GM12878 (cell line): ENCODE measurements around the gene LSMEM2. TPM values are rescaled to one million over a fixed set of nuclear protein-coding genes. Genes with fewer than 3 reads are reported as not detected.
A peak's percentile ranks its signal among the peaks of the same experiment; 100 is the strongest.

ENCODE experiments used
- ATAC-seq: fragments of 200-7000 bp; cut with Tn5 transposase; 3 replicates; pipeline ENCODE4 v1.9.1; 2020; ENCODE audit warnings: mild to moderate bottlenecking, moderate library complexity
- BruUV-seq: library from RNA; stranded (reverse); fragments of 400-500 nt; replicated peaks from 2 replicates; lab custom pipeline; 2021; lab: Mats Ljungman, UMichigan
- CTCF ChIA-PET: fragments of 300-600 bp; sonication (Branson Sonifier 250); formaldehyde crosslinking; extraction: SDS; loops from one replicate; lab custom pipeline; 2021; ENCODE audit warnings: inconsistent platforms; lab: Yijun Ruan, JAX
- POLR2A ChIA-PET: fragments of 350-600 bp; formaldehyde crosslinking; extraction: SDS; loops from one replicate; lab custom pipeline; 2021; ENCODE audit warnings: inconsistent platforms; lab: Charles Lee
- RAD21 ChIA-PET: fragments of 300-600 bp; sonication (Branson Sonifier 250); formaldehyde crosslinking; loops from one replicate; lab custom pipeline; 2023; ENCODE audit warnings: antibody characterized with exemption; ENCODE audit not compliant: unreplicated experiment; lab: Charles Lee
- SMC1A ChIA-PET: fragments of 300-600 bp; sonication (Branson Sonifier 250); formaldehyde crosslinking; loops from one replicate; lab custom pipeline; 2023; ENCODE audit not compliant: unreplicated experiment, uncharacterized antibody; lab: Charles Lee
- DNase-seq: peaks from one replicate; pipeline ENCODE4 v3.0.0-alpha.2; 2011; ENCODE audit warnings: low read depth, low spot score
- FAIRE-seq: peaks from 3 replicates; lab custom pipeline; 2011; peaks lifted over from hg19 to GRCh38; lab: Jason Lieb, UNC
- H2AFZ ChIP-seq: 2 replicates; pipeline ENCODE4 v1.6.0; 2011; ENCODE audit warnings: low read depth, low read length, control low read depth; ENCODE audit not compliant: control insufficient read depth
- H3K27ac ChIP-seq: 2 replicates; pipeline ENCODE4 v1.5.1; 2011; ENCODE audit warnings: control low read depth; ENCODE audit not compliant: control insufficient read depth, insufficient read depth
- H3K27me3 ChIP-seq, 2 experiments: replicated peaks in 1 of 2; 2 replicates each; pipeline versions ENCODE4 v1.6.0 to v1.6.1; 2011; ENCODE audit warnings: low read length in 1 of 2; ENCODE audit not compliant: control insufficient read depth in 2 of 2, insufficient read depth in 2 of 2
- H3K36me3 ChIP-seq, 2 experiments: 2 replicates each; pipeline ENCODE4 v1.5.1; 2011; ENCODE audit warnings: low read length in 1 of 2; ENCODE audit not compliant: control insufficient read depth in 2 of 2, insufficient read depth in 2 of 2
- H3K4me1 ChIP-seq: 2 replicates; pipeline ENCODE4 v1.6.1; 2011; ENCODE audit warnings: mild to moderate bottlenecking, low read length, moderate library complexity, mixed read lengths; ENCODE audit not compliant: control insufficient read depth, insufficient read depth
- H3K4me2 ChIP-seq: 2 replicates; pipeline ENCODE4 v1.6.0; 2011; ENCODE audit warnings: control low read depth; ENCODE audit not compliant: control insufficient read depth, insufficient read depth
- H3K4me3 ChIP-seq: fragments of 200-600 bp; sonication (generic); 2 replicates; pipeline ENCODE4 v1.5.1; 2016
- H3K79me2 ChIP-seq: 2 replicates; pipeline ENCODE4 v1.6.0; 2011; ENCODE audit warnings: low read length; ENCODE audit not compliant: control insufficient read depth, insufficient read depth
- H3K9ac ChIP-seq: 2 replicates; pipeline ENCODE4 v1.8.0; 2011; ENCODE audit warnings: low read length, control low read depth, mixed read lengths; ENCODE audit not compliant: control insufficient read depth, insufficient read depth
- H3K9me3 ChIP-seq: replicated peaks from 3 replicates; pipeline ENCODE4 v1.5.1; 2011; ENCODE audit warnings: mild to moderate bottlenecking, low read length; ENCODE audit not compliant: control insufficient read depth, insufficient read depth
- H4K20me1 ChIP-seq: 2 replicates; pipeline ENCODE4 v1.6.0; 2011; ENCODE audit not compliant: control insufficient read depth, insufficient read depth
- BHLHE40 ChIP-seq, 2 experiments: fragments of 450-650 bp in 1 of 2; IDR thresholded peaks; 2 replicates each; pipeline ENCODE4 v1.6.1; 2011 to 2017; ENCODE audit warnings: low read depth in 2 of 2, borderline replicate concordance in 1 of 2, improper control_type of control experiment in 1 of 2, low read length in 1 of 2, mild to moderate bottlenecking in 1 of 2
- CBX5 ChIP-seq: sonication (generic); IDR thresholded peaks from 2 replicates; pipeline ENCODE4 v1.6.1; 2016; ENCODE audit warnings: low read depth, moderate library complexity, mild to moderate bottlenecking, inconsistent platforms
- DPF2 ChIP-seq: fragments of 450-650 bp; IDR thresholded peaks from 2 replicates; pipeline ENCODE4 v1.6.1; 2017; ENCODE audit warnings: mild to moderate bottlenecking
- RUNX3 ChIP-seq: IDR thresholded peaks from 2 replicates; pipeline ENCODE4 v1.6.1; 2012; ENCODE audit warnings: low read length, inconsistent platforms
- SMAD5 ChIP-seq: IDR thresholded peaks from 2 replicates; pipeline ENCODE4 v1.6.1; 2016; ENCODE audit warnings: antibody characterized with exemption, low read depth
- TCF7 ChIP-seq: IDR thresholded peaks from 2 replicates; pipeline ENCODE4 v1.6.1; 2014; ENCODE audit warnings: antibody characterized with exemption, borderline replicate concordance
- WGBS: methylation state at CpG from one replicate; pipeline ENCODE4 v1.1.6; 2016; ENCODE audit warnings: low lambda C conversion rate; ENCODE audit not compliant: insufficient replicate concordance, insufficient coverage; ENCODE audit errors: missing lambda C conversion rate; 5-methylcytosine and 5-hydroxymethylcytosine counted together
- in situ Hi-C: fragments of 300-500 bp; cut with MboI; formaldehyde crosslinking; loops from 9 replicates; pipeline ENCODE4 v1.14.3; 2018; ENCODE audit warnings: mixed read lengths
- intact Hi-C: fragments of 100-400 bp; cut with micrococcal nuclease; formaldehyde crosslinking; loops from one replicate; pipeline ENCODE4 v1.14.2; 2022; ENCODE audit not compliant: unreplicated experiment
- polyA plus RNA-seq, 11 experiments: library from polyadenylated mRNA; depleted of rRNA in 4 of 11; unstranded in 6 of 11; stranded (reverse) in 5 of 11; fragments of >200 nt; fragmentation: Nextera tagmentation in 4 of 11; fragmentation: Illumina TruSeq in 1 of 11; extraction: Ambion mirVana in 4 of 11; extraction: Trizol in 1 of 11; gene quantifications; 1 replicate in 1 of 11; 2 replicates in 10 of 11; pipeline versions ENCODE4 v1.2.1 to v1.2.3, GENCODE V29; 2011 to 2016; ENCODE audit warnings: inconsistent platforms in 2 of 11, missing spikeins in 2 of 11, low read depth in 1 of 11
- total RNA-seq, 4 experiments: library from RNA; depleted of rRNA in 3 of 4; stranded (reverse); fragments of >200 nt in 3 of 4; fragmentation: Illumina TruSeq in 1 of 4; extraction: Trizol in 1 of 4; gene quantifications; 2 replicates each; pipeline versions ENCODE4 v1.2.1 to v1.2.3, GENCODE V29; 2013 to 2021
- TF ChIP-seq, protein P1 (sequence below): fragments of 450-650 bp; IDR thresholded peaks from 2 replicates; pipeline ENCODE4 v1.6.1; 2017; ENCODE audit warnings: mild to moderate bottlenecking, moderate library complexity
- TF ChIP-seq, protein P2 (sequence below): fragments of 450-650 bp; IDR thresholded peaks from 2 replicates; pipeline ENCODE4 v1.6.1; 2017; ENCODE audit warnings: borderline replicate concordance
- TF ChIP-seq, protein P3 (sequence below): IDR thresholded peaks from 2 replicates; pipeline ENCODE4 v1.6.1; 2011; ENCODE audit warnings: low read depth, low read length, improper control_type of control experiment, borderline replicate concordance

The LSMEM2 gene
- total and polyA plus RNA-seq, 10 of the 15 experiments (the other 5 are each of a cell fraction or from before 2014, with no cell fraction given), result 0.17 TPM; not detected in 9

DNA sequence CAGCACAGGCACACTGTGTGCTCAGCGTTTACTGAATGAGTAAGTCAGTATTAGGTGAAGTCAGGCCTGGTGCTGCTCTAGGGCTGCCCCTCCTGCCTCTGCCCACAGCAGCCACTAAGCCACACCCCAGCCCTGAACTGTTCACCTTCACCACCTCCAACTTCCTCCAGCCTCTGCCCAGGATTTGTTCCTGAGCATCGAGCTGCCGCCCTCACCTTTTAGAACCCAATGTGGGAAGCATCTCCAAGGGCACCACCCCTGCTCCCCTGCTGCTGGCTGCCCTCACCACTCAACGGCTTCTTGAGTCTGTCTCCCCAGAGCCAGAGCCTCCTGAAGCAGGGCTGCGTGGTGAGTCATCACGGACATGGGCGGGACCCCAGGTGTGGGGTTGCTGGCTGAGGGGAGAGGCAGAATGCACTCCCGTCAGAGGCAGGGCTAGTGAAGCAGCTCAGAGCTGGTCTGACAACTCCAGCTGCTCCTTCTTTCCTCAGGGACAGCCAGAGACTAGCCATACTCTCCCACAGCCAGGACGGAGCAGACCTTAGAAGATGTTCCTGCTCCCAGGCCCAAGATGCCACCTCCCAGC is 37.9 kb downstream of the LSMEM2 start:
- FAIRE-seq, result peak; percentile 47
- ATAC-seq, result peak; percentile 54
- Histone ChIP-seq H2AFZ (no peak overlapping the region), H3K4me2 (no peak overlapping the region), H3K4me1 (peaks cover 18% of the 10 kb centered on the region), H4K20me1 (no peaks in the 10 kb centered on the region), H3K27ac (no peak overlapping the region), H3K9me3 (no peaks in the 10 kb centered on the region), H3K36me3 (peaks cover 0 to 2% of the 10 kb centered on the region in 2 experiments; a peak in 1 of 4 replicates), H3K4me3 (no peak overlapping the region), H3K27me3 (no peaks in the 10 kb centered on the region), H3K9ac (no peak overlapping the region), H3K79me2 (peaks cover 5% of the 10 kb centered on the region)
- in situ Hi-C loops, result no loop called here
- ChIA-PET RAD21 (interaction anchor here (0.9 kb wide), 1 partner anchor 17 kb away, joined by 3 read pairs; the partner anchor contains the start of genes HYAL3 and NAA80), CTCF (no interaction called here), POLR2A (interaction anchor here (0.6 to 1.6 kb wide), 5 partner anchors 10 to 322 kb away, joined by 3 to 7 read pairs (median 5); partner anchors contain the start of genes HYAL3 and NAA80), SMC1A (interaction anchor here (0.7 to 1.3 kb wide), 3 partner anchors 17 to 44 kb away, joined by 3 to 4 read pairs (median 3); no protein-coding TSS in a partner anchor)
- 25% methylated on average over 9 of the region's 9 CpGs for WGBS
- DNase-seq, result no peak
- intact Hi-C loops, result no loop called here
- no TSS peak for BruUV-seq
- TF ChIP-seq BHLHE40 (IDR thresholded peaks at IDR 0.05; ENCODE audit: borderline replicate concordance in 1 of 2, low read depth in 2 of 2, low read length in 1 of 2) (no peak), DPF2 (0 out of 2 replicates have a peak, but pooled peaks have one; percentile 23)

DNA sequence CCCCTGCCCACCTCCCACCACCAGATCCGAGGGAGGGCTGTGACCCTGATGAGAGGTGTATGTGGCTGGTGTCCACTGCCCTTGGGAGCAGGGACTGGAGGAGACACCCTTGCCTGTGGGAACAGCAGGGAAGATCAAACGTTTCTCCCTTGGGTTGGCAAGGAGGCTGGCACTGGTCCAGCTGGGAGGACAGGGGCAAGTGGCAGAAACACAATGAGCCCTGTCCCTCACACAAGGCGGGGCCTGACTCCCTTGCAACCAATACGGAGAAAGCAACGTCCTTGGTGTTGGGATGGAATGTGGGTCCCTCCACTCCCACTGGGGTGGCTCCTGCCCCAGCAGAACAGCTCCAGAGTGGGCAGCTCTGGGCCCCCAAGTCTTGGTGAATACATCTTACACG is 38.4 kb downstream of the LSMEM2 start:
- 58% methylated on average over 6 of the region's 6 CpGs for WGBS
- H3K36me3 ChIP-seq, result peaks cover 0 to 2% of the 10 kb centered on the region in 2 experiments; a peak in 1 of 4 replicates
- intact Hi-C loops (no loop called here), in situ Hi-C loops (no loop called here)
- ChIA-PET RAD21 (interaction anchor here (0.9 kb wide), 1 partner anchor 18 kb away, joined by 3 read pairs; the partner anchor contains the start of genes HYAL3 and NAA80), CTCF (interaction anchor here (0.5 to 1.5 kb wide), 2 partner anchors 11 to 70 kb away, joined by 3 to 4 read pairs; partner anchors contain the start of gene TUSC2), SMC1A (interaction anchor here (0.7 to 1.3 kb wide), 3 partner anchors 18 to 44 kb away, joined by 3 to 4 read pairs (median 3); no protein-coding TSS in a partner anchor), POLR2A (interaction anchor here (0.6 to 1.6 kb wide), 3 partner anchors 18 to 322 kb away, joined by 3 to 7 read pairs (median 4); partner anchors contain the start of genes HYAL3 and NAA80)
- H3K9ac ChIP-seq, result no peak overlapping the region
- FAIRE-seq, result no peak
- H3K27me3 ChIP-seq, result no peaks in the 10 kb centered on the region
- H3K4me3 ChIP-seq, result no peak overlapping the region
- no peak for ATAC-seq
- H3K9me3 ChIP-seq, result no peaks in the 10 kb centered on the region
- peaks cover 5% of the 10 kb centered on the region for H3K79me2 ChIP-seq
- no peaks in the 10 kb centered on the region for H4K20me1 ChIP-seq
- no peak overlapping the region for H3K4me2 ChIP-seq
- H3K27ac ChIP-seq, result no peak overlapping the region
- no peak overlapping the region for H2AFZ ChIP-seq
- no TSS peak for BruUV-seq
- DNase-seq, result no peak
- H3K4me1 ChIP-seq, result peaks cover 22% of the 10 kb centered on the region
- TF ChIP-seq RUNX3 (no peak), CBX5 (no peak), SMAD5 (no peak), TCF7 (no peak)
- TF ChIP-seq, protein P1, sequence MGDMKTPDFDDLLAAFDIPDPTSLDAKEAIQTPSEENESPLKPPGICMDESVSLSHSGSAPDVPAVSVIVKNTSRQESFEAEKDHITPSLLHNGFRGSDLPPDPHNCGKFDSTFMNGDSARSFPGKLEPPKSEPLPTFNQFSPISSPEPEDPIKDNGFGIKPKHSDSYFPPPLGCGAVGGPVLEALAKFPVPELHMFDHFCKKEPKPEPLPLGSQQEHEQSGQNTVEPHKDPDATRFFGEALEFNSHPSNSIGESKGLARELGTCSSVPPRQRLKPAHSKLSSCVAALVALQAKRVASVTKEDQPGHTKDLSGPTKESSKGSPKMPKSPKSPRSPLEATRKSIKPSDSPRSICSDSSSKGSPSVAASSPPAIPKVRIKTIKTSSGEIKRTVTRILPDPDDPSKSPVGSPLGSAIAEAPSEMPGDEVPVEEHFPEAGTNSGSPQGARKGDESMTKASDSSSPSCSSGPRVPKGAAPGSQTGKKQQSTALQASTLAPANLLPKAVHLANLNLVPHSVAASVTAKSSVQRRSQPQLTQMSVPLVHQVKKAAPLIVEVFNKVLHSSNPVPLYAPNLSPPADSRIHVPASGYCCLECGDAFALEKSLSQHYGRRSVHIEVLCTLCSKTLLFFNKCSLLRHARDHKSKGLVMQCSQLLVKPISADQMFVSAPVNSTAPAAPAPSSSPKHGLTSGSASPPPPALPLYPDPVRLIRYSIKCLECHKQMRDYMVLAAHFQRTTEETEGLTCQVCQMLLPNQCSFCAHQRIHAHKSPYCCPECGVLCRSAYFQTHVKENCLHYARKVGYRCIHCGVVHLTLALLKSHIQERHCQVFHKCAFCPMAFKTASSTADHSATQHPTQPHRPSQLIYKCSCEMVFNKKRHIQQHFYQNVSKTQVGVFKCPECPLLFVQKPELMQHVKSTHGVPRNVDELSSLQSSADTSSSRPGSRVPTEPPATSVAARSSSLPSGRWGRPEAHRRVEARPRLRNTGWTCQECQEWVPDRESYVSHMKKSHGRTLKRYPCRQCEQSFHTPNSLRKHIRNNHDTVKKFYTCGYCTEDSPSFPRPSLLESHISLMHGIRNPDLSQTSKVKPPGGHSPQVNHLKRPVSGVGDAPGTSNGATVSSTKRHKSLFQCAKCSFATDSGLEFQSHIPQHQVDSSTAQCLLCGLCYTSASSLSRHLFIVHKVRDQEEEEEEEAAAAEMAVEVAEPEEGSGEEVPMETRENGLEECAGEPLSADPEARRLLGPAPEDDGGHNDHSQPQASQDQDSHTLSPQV, result no peak
- TF ChIP-seq, protein P2, sequence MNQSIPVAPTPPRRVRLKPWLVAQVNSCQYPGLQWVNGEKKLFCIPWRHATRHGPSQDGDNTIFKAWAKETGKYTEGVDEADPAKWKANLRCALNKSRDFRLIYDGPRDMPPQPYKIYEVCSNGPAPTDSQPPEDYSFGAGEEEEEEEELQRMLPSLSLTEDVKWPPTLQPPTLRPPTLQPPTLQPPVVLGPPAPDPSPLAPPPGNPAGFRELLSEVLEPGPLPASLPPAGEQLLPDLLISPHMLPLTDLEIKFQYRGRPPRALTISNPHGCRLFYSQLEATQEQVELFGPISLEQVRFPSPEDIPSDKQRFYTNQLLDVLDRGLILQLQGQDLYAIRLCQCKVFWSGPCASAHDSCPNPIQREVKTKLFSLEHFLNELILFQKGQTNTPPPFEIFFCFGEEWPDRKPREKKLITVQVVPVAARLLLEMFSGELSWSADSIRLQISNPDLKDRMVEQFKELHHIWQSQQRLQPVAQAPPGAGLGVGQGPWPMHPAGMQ, result no peak
- TF ChIP-seq, protein P3, sequence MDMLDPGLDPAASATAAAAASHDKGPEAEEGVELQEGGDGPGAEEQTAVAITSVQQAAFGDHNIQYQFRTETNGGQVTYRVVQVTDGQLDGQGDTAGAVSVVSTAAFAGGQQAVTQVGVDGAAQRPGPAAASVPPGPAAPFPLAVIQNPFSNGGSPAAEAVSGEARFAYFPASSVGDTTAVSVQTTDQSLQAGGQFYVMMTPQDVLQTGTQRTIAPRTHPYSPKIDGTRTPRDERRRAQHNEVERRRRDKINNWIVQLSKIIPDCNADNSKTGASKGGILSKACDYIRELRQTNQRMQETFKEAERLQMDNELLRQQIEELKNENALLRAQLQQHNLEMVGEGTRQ, result no peak
